Left ventricle myocardium inferior (tissue), 1 donor: ENCODE data around the gene PITPNB. TPM values are rescaled to one million over a fixed set of nuclear protein-coding genes. Genes with fewer than 3 reads are reported as not detected.

Experiments
- DNase-seq: peaks from one replicate; pipeline ENCODE4 v3.0.0-alpha.2; 2020
- H3K27ac ChIP-seq: fragments of 200-600 bp; replicated peaks from 2 replicates; pipeline ENCODE4 v1.8.0; 2021
- H3K27me3 ChIP-seq: fragments of 200-600 bp; 2 replicates; pipeline ENCODE4 v1.8.0; 2021; ENCODE audit warnings: low read depth
- H3K36me3 ChIP-seq: fragments of 200-600 bp; 2 replicates; pipeline ENCODE4 v1.8.0; 2021
- H3K4me1 ChIP-seq: fragments of 200-600 bp; 2 replicates; pipeline ENCODE4 v1.8.0; 2021
- H3K4me3 ChIP-seq: fragments of 200-600 bp; 2 replicates; pipeline ENCODE4 v1.8.0; 2021; ENCODE audit warnings: mild to moderate bottlenecking, moderate library complexity
- H3K9me3 ChIP-seq: fragments of 200-600 bp; replicated peaks from 2 replicates; pipeline ENCODE4 v1.8.0; 2021
- CTCF ChIP-seq: fragments of 200-600 bp; IDR thresholded peaks from 2 replicates; pipeline ENCODE4 v1.8.0; 2021; ENCODE audit warnings: antibody characterized with exemption, mild to moderate bottlenecking, borderline replicate concordance
- intact Hi-C: fragments of 100-400 bp; cut with micrococcal nuclease; formaldehyde crosslinking; loops from one replicate; pipeline ENCODE4 v1.11.0; 2022
- total RNA-seq: library from RNA; stranded (reverse); fragmentation: NEBNext Ultra II Directional; extraction: Animal tissue kit (Norgen Biotek cat#: 25700); gene quantifications from one replicate; pipeline ENCODE4 v1.2.1, GENCODE V29; 2021
- donor health status: DM: no; HTN: yes; CAD: no; lungs with severe emphysema.

The PITPNB gene
- total RNA-seq, 1 donor from 2014 or later: 60.0 TPM

GRCh38 chr22:27874185-27874584 is 44.9 kb downstream of the PITPNB start:
- no peak for DNase-seq
- Histone ChIP-seq H3K36me3 (peaks cover 34% of the 10 kb centered on the region), H3K9me3 (peaks cover 8% of the 10 kb centered on the region), H3K4me1 (peaks cover 94% of the 10 kb centered on the region), H3K27me3 (no peaks in the 10 kb centered on the region), H3K4me3 (no peak overlapping the region), H3K27ac (peak overlapping the region; percentile 83)
- intact Hi-C loops: no loop called here
- TF ChIP-seq CTCF: no peak

GRCh38 chr22:27873472-27873871 is 45.6 kb downstream of the PITPNB start:
- peaks cover 8% of the 10 kb centered on the region for H3K9me3 ChIP-seq
- H3K27me3 ChIP-seq: no peaks in the 10 kb centered on the region
- peak; percentile 22 for DNase-seq
- no peak overlapping the region for H3K4me3 ChIP-seq
- H3K27ac ChIP-seq: peak overlapping the region; percentile 83
- no peak for TF ChIP-seq CTCF
- H3K4me1 ChIP-seq: peaks cover 94% of the 10 kb centered on the region
- intact Hi-C loops: no loop called here
- peaks cover 34% of the 10 kb centered on the region for H3K36me3 ChIP-seq

GRCh38 chr22:27872488-27872887 is 46.6 kb downstream of the PITPNB start:
- Histone ChIP-seq H3K4me3 (no peak overlapping the region), H3K36me3 (peaks cover 34% of the 10 kb centered on the region), H3K4me1 (peaks cover 94% of the 10 kb centered on the region), H3K27ac (peak overlapping the region; percentile 83), H3K9me3 (peaks cover 8% of the 10 kb centered on the region), H3K27me3 (no peaks in the 10 kb centered on the region)
- TF ChIP-seq CTCF: no peak
- no peak for DNase-seq
- intact Hi-C loops: no loop called here

GRCh38 chr22:27871306-27872014 is 47.6 kb downstream of the PITPNB start:
- Histone ChIP-seq H3K4me1 (peaks cover 94% of the 10 kb centered on the region), H3K27ac (peak overlapping the region; percentile 83), H3K27me3 (no peaks in the 10 kb centered on the region), H3K9me3 (peaks cover 8% of the 10 kb centered on the region), H3K4me3 (no peak overlapping the region), H3K36me3 (peaks cover 34% of the 10 kb centered on the region)
- no peak for DNase-seq
- intact Hi-C loops: no loop called here
- no peak for TF ChIP-seq CTCF

- no peak for DNase-seq
- intact Hi-C loops: no loop called here
- Histone ChIP-seq H3K9me3 (peaks cover 8% of the 10 kb centered on the region), H3K4me1 (peaks cover 94% of the 10 kb centered on the region), H3K27ac (peak overlapping the region; percentile 83), H3K36me3 (peaks cover 34% of the 10 kb centered on the region), H3K27me3 (no peaks in the 10 kb centered on the region), H3K4me3 (no peak overlapping the region)
- TF ChIP-seq CTCF: no peak
Measured at GRCh38 chr22:27870234-27871191, 48.5 kb downstream of the PITPNB start.
